Left lung (tissue), 10 donors: ENCODE data around the gene PPP1R10. TPM values are rescaled to one million over a fixed set of nuclear protein-coding genes. Genes with fewer than 3 reads are reported as not detected.

Experiments
- ATAC-seq: fragments of 200-7000 bp; cut with Tn5 transposase; one replicate; pipeline ENCODE4 v1.9.1; 2020; ENCODE audit warnings: moderate library complexity
- DNase-seq, 4 donors: peaks; one replicate each; pipeline ENCODE4 v3.0.0-alpha.2; 2013 to 2020
- H3K27ac ChIP-seq, 2 donors: fragments of 200-600 bp; sonication (generic) in 1 of 2; one replicate each; pipeline versions ENCODE4 v1.5.0 to v1.8.0; 2020 to 2021
- H3K27me3 ChIP-seq, 2 donors: fragments of 200-600 bp; sonication (generic) in 1 of 2; one replicate each; pipeline versions ENCODE4 v1.5.0 to v1.8.0; 2020 to 2021
- H3K36me3 ChIP-seq, 2 donors: fragments of 200-600 bp; sonication (generic) in 1 of 2; one replicate each; pipeline versions ENCODE4 v1.5.0 to v1.8.0; 2020 to 2021
- H3K4me1 ChIP-seq, 2 donors: fragments of 200-600 bp; one replicate each; pipeline ENCODE4 v1.8.0; 2021
- H3K4me3 ChIP-seq, 2 donors: fragments of 200-600 bp; sonication (generic) in 1 of 2; one replicate each; pipeline versions ENCODE4 v1.5.0 to v1.8.0; 2020 to 2021; ENCODE audit warnings: mild to moderate bottlenecking in 1 of 2
- H3K9me3 ChIP-seq, 2 donors: fragments of 200-600 bp; sonication (generic) in 1 of 2; one replicate each; pipeline versions ENCODE4 v1.5.0 to v1.8.0; 2020 to 2021
- intact Hi-C, 2 donors: fragments of 100-400 bp; cut with DNase I; formaldehyde crosslinking; loops; one replicate each; pipeline versions ENCODE4 v1.11.2 to v1.14.2; 2022
- polyA plus RNA-seq, 6 donors: library from polyadenylated mRNA; unstranded; fragments of 120-200 nt; gene quantifications; one replicate each; pipeline ENCODE4 v1.2.1, GENCODE V29; 2013; ENCODE audit not compliant: insufficient read length in 6 of 6
- total RNA-seq, 2 donors: library from RNA; stranded (reverse); fragmentation: NEBNext Ultra II Directional; extraction: Animal tissue kit (Norgen Biotek cat#: 25700); gene quantifications; one replicate each; pipeline ENCODE4 v1.2.1, GENCODE V29; 2021
- TF ChIP-seq, protein P1 (sequence below), 2 donors: fragments of 200-600 bp; sonication (generic) in 1 of 2; IDR thresholded peaks; one replicate each; pipeline versions ENCODE4 v1.5.0 to v1.8.0; 2021; ENCODE audit warnings: antibody characterized with exemption in 2 of 2
- donor health status: DM: no; HTN: yes; CAD: no.
- donor health status: DM: no; HTN: no; CAD: no.

PPP1R10 gene
- total and polyA plus RNA-seq, 8 donors, result 44.9 to 71.1 (median 49.6) TPM

DNA sequence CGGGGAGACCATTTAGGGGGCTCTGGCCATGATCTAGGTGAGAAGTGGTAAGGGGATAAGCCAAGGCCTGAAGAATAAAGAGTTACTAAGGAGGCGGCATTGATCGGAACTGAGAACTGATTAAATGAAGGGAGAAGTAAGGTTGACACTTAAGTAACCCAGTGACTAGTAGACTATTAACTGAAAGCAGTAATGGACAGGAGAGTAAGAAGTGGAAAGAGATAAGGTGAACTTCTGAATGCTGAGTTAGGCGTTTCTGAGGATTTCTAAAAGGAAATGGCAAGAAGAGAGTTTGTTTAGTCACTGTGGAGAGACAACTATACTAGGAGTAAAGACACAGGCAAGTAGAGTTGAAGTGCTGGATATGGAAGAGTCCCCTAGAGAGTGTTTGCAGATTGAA lies 43.9 kb downstream of the PPP1R10 start:
- TF ChIP-seq, protein P1, sequence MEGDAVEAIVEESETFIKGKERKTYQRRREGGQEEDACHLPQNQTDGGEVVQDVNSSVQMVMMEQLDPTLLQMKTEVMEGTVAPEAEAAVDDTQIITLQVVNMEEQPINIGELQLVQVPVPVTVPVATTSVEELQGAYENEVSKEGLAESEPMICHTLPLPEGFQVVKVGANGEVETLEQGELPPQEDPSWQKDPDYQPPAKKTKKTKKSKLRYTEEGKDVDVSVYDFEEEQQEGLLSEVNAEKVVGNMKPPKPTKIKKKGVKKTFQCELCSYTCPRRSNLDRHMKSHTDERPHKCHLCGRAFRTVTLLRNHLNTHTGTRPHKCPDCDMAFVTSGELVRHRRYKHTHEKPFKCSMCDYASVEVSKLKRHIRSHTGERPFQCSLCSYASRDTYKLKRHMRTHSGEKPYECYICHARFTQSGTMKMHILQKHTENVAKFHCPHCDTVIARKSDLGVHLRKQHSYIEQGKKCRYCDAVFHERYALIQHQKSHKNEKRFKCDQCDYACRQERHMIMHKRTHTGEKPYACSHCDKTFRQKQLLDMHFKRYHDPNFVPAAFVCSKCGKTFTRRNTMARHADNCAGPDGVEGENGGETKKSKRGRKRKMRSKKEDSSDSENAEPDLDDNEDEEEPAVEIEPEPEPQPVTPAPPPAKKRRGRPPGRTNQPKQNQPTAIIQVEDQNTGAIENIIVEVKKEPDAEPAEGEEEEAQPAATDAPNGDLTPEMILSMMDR (IDR thresholded peaks at IDR 0.05), result no peak
- peaks cover 0 to 32% of the 10 kb centered on the region in 2 donors for H3K36me3 ChIP-seq
- DNase-seq, result no peak
- peaks cover 10 to 49% of the 10 kb centered on the region in 2 donors for H3K4me1 ChIP-seq
- no peaks in the 10 kb centered on the region for H3K9me3 ChIP-seq
- H3K27me3 ChIP-seq, result no peaks in the 10 kb centered on the region
- ATAC-seq, result no peak
- no peak overlapping the region for H3K27ac ChIP-seq
- intact Hi-C loops, result no loop called here
- peak overlapping the region in 1 of 2 donors; percentile 74 for H3K4me3 ChIP-seq

DNA sequence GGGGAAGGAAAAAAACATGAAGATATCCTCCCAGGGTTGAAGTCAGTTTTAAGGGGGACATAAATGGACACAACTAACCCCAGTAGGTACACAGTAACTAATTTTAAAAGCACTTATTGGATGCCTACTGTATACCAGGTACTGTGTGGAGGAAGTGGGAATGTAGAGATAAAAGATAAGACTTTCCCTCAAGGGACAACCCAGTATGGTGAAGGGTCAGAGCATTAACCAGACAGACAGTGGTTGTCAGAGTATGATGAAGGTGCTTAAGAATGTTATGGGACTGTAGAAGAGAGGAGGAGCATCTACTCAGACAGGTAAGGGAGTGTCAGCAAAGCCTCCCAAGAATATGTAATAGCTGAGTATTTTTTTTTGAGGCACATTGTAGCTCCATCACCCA lies 44.9 kb downstream of the PPP1R10 start:
- Histone ChIP-seq H3K27me3 (no peaks in the 10 kb centered on the region), H3K36me3 (peaks cover 0 to 23% of the 10 kb centered on the region in 2 donors), H3K27ac (peak overlapping the region; percentile 81 to 87), H3K4me3 (peak overlapping the region; percentile 64 to 74), H3K9me3 (no peaks in the 10 kb centered on the region), H3K4me1 (peaks cover 10 to 49% of the 10 kb centered on the region in 2 donors)
- intact Hi-C loops, result no loop called here
- TF ChIP-seq, protein P1 (IDR thresholded peaks at IDR 0.05), result no peak
- ATAC-seq (no peak), DNase-seq (no peak)

DNA sequence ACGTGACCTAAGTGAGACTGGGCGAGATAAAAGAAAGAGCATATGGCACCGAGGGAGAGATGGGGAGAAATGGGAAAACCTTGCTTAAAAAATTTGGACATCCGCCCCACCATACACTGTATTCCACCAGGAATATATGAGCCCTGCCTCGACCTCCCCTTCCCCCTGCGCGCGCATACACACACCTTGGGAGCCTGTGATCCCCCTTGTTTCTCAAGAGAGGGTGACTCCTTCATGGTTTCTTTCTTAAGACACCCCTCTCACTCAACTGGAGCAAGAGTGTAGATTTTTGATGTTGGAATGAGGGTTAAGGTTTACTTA lies 45.3 kb downstream of the PPP1R10 start:
- no peaks in the 10 kb centered on the region for H3K27me3 ChIP-seq
- peaks cover 0 to 20% of the 10 kb centered on the region in 2 donors for H3K36me3 ChIP-seq
- peaks cover 10 to 49% of the 10 kb centered on the region in 2 donors for H3K4me1 ChIP-seq
- peak overlapping the region; percentile 81 to 87 for H3K27ac ChIP-seq
- TF ChIP-seq, protein P1 (IDR thresholded peaks at IDR 0.05), result no peak
- ATAC-seq (no peak), DNase-seq (no peak)
- H3K9me3 ChIP-seq, result no peaks in the 10 kb centered on the region
- intact Hi-C loops, result no loop called here
- peak overlapping the region; percentile 64 to 74 for H3K4me3 ChIP-seq

DNA sequence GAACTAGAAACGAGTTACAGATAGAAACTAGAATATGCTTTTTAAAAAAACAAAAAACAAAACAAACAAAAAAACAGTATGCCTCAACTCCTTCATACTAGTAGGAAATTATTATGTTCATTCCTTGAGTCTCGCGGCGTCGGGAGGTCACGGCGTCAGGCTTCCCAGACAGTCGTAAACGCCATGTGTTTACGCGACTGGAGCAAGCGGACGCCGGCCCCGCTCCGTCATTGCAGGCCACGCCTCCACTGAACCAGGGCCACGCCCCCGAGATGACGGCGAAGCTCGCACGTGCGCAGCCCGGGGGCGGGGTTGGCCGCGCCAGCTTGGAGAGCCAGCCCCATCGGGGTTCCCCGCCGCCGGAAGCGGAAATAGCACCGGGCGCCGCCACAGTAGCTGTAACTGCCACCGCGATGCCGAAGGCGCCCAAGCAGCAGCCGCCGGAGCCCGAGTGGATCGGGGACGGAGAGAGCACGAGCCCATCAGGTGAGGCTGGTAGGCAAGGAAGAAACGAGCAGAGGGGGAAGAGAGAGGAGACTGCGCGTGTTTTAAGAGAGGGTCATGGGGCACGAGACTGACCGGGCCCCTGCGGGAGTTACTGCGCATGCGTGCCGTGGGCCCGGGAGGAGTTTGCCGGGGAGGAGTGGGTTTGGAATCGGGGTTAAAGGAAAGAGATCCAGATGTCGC lies 45.8 kb downstream of the PPP1R10 start, which contains the start of gene ABCF1:
ABCF1 (plus strand) TSS at position 368 of the 687 bp plus-strand sequence; CDS start at position 414, 46 bp downstream.
- TF ChIP-seq, protein P1 (IDR thresholded peaks at IDR 0.05), result no peak
- peaks cover 10 to 49% of the 10 kb centered on the region in 2 donors for H3K4me1 ChIP-seq
- H3K36me3 ChIP-seq, result peaks cover 0 to 15% of the 10 kb centered on the region in 2 donors
- intact Hi-C loops, result no loop called here
- H3K27me3 ChIP-seq, result no peaks in the 10 kb centered on the region
- DNase-seq (peak; percentile 98 to 100 (median 100)), ATAC-seq (peak; percentile 100)
- H3K27ac ChIP-seq, result peak within 1 kb of the TSS; percentile 81 to 87
- H3K9me3 ChIP-seq, result no peaks in the 10 kb centered on the region
- H3K4me3 ChIP-seq, result peak within 1 kb of the TSS; percentile 64 to 74

DNA sequence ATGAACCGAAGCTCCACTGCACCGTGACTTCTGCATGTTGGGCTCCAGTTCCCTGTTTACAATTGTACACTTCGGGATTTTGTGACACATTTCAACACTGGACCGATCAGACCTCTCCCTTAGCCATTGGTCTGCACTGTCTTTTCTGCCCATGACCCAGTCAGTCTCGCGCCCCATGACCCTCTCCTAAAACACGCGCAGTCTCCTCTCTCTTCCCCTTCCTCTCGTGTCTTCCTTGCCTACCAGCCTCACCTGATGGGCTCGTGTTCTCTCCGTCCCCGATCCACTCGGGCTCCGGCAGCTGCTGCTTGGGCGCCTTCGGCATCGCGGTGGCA lies 46.3 kb downstream of the PPP1R10 start:
- intact Hi-C loops, result no loop called here
- H3K27ac ChIP-seq, result peak overlapping the region; percentile 81 to 87

More for the DNA sequence above, 46.3 kb downstream of the PPP1R10 start:
- H3K4me3 ChIP-seq, result peak overlapping the region; percentile 64 to 74
- no peaks in the 10 kb centered on the region for H3K9me3 ChIP-seq
- TF ChIP-seq, protein P1 (IDR thresholded peaks at IDR 0.05), result no peak
- peaks cover 0 to 13% of the 10 kb centered on the region in 2 donors for H3K36me3 ChIP-seq
- peaks cover 10 to 49% of the 10 kb centered on the region in 2 donors for H3K4me1 ChIP-seq
- DNase-seq (no peak), ATAC-seq (peak; percentile 23)
- H3K27me3 ChIP-seq, result no peaks in the 10 kb centered on the region
